ENCODE data around the gene SLC5A11. TPM values are rescaled to one million over a fixed set of nuclear protein-coding genes. Genes with fewer than 3 reads are reported as not detected.

Gene SLC5A11
- total and polyA plus RNA-seq, 2 of the 13 experiments (the other 11 are each of a cell fraction or from before 2014, with no cell fraction given) = 1.2 to 3.3 TPM

- DNase-seq (ENCODE audit: low spot score) = no peak
- intact Hi-C loops (cut with micrococcal nuclease; ENCODE audit: unreplicated experiment) (no loop called here), in situ Hi-C loops (cut with HindIII; ENCODE audit: extremely low pct_ligation_motif_present, low pct_unique_long_range_greater_than_20kb) (no loop called here)
- H3K9ac ChIP-seq (ENCODE audit: insufficient read depth, low read depth, low read length) = no peak overlapping the region
- no peak overlapping the region for H3K27ac ChIP-seq (ENCODE audit: extremely low read length, insufficient read depth, low read length)
- no peaks in the 10 kb centered on the region for H4K20me1 ChIP-seq (ENCODE audit: insufficient read depth, low read length)
- WGBS (ENCODE audit: low lambda C conversion rate) = 25% methylated on average over 16 of the region's 18 CpGs
- ATAC-seq = peak; percentile 64
- no peak overlapping the region for H2AFZ ChIP-seq (ENCODE audit: low read length)
- CTCF ChIA-PET (ENCODE audit: low intra/inter-chr PET ratio, low total read pairs) = no interaction called here
- peak overlapping the region; percentile 38 for H3K4me2 ChIP-seq (ENCODE audit: low read depth, low read length)
- H3K4me1 ChIP-seq (ENCODE audit: insufficient read depth, low read length) = peaks cover 18% of the 10 kb centered on the region
- no peaks in the 10 kb centered on the region for H3K36me3 ChIP-seq (replicated peaks in 1 of 2; ENCODE audit: control insufficient read depth in 1 of 2, insufficient read depth in 2 of 2, low read length in 2 of 2)
- no peak for FAIRE-seq
- no TSS peak for BruUV-seq (replicated peaks)
- H3K79me2 ChIP-seq (ENCODE audit: insufficient read depth, low read length) = no peaks in the 10 kb centered on the region
- H3K27me3 ChIP-seq (ENCODE audit: control insufficient read depth in 1 of 2, insufficient read depth in 2 of 2, low read length in 2 of 2) = no peaks in the 10 kb centered on the region
- H3K4me3 ChIP-seq (replicated peaks in 1 of 3; ENCODE audit: insufficient read depth in 1 of 3, low read depth in 2 of 3, low read length in 3 of 3) = peak overlapping the region in 1 of 3 experiments; percentile 2; a peak in 1 of 6 replicates
- POLR2A ChIA-PET = no interaction called here
- no peaks in the 10 kb centered on the region for H3K9me3 ChIP-seq (ENCODE audit: low read length)
- TF ChIP-seq LBX2 (CRISPR knock-in tag; IDR thresholded peaks at IDR 0.05; ENCODE audit: borderline replicate concordance) (no peak), CREB3 (CRISPR knock-in tag; IDR thresholded peaks at IDR 0.05) (no peak), ZNF317 (CRISPR knock-in tag; IDR thresholded peaks at IDR 0.05) (no peak), ZNF564 (CRISPR knock-in tag; IDR thresholded peaks at IDR 0.05) (no peak), ZFP41 (CRISPR knock-in tag; IDR thresholded peaks at IDR 0.05; ENCODE audit: borderline replicate concordance) (no peak), PHF20 (CRISPR knock-in tag; IDR thresholded peaks at IDR 0.05) (no peak), RAD51 (IDR thresholded peaks at IDR 0.05; ENCODE audit: borderline replicate concordance) (no peak), ZFYVE20 (CRISPR knock-in tag; IDR thresholded peaks at IDR 0.05; ENCODE audit: borderline replicate concordance, low read depth) (no peak), SALL2 (CRISPR knock-in tag; IDR thresholded peaks at IDR 0.05) (no peak), ONECUT2 (CRISPR knock-in tag; IDR thresholded peaks at IDR 0.05) (no peak), KDM2A (CRISPR knock-in tag; IDR thresholded peaks at IDR 0.05; ENCODE audit: borderline replicate concordance, low read depth) (no peak), BATF2 (CRISPR knock-in tag; IDR thresholded peaks at IDR 0.05) (no peak), ZBTB39 (CRISPR knock-in tag; IDR thresholded peaks at IDR 0.05) (no peak), ZNF556 (CRISPR knock-in tag; IDR thresholded peaks at IDR 0.05; ENCODE audit: borderline replicate concordance) (no peak), TFAP4 (IDR thresholded peaks at IDR 0.05; ENCODE audit: borderline replicate concordance, low read depth) (no peak), ZEB1 (IDR thresholded peaks at IDR 0.05; ENCODE audit: insufficient replicate concordance, low read depth) (no peak), HNRNPUL1 (IDR thresholded peaks at IDR 0.05; ENCODE audit: low read depth, low read length) (no peak), ZNF263 (CRISPR knock-in tag; IDR thresholded peaks at IDR 0.05) (peak; percentile 86), KAT7 (CRISPR knock-in tag; IDR thresholded peaks at IDR 0.05; ENCODE audit: borderline replicate concordance) (no peak), FOXO1 (CRISPR knock-in tag; IDR thresholded peaks at IDR 0.05) (no peak), AKAP8 (CRISPR knock-in tag; IDR thresholded peaks at IDR 0.05) (no peak), ZNF101 (CRISPR knock-in tag; IDR thresholded peaks at IDR 0.05; ENCODE audit: borderline replicate concordance, low read depth) (no peak), ZNF83 (CRISPR knock-in tag; IDR thresholded peaks at IDR 0.05; ENCODE audit: borderline replicate concordance) (no peak)
These were observed 8.1 kb downstream of the SLC5A11 start for GRCh38 chr16:24853830-24854229.

Measured in HepG2 (cell line).